ENCODE results near the gene LAMA3. TPM values are rescaled to one million over a fixed set of nuclear protein-coding genes. Genes with fewer than 3 reads are reported as not detected.

Gene LAMA3
- total RNA-seq, 1 donor from 2014 or later: 4.1 TPM

DNA sequence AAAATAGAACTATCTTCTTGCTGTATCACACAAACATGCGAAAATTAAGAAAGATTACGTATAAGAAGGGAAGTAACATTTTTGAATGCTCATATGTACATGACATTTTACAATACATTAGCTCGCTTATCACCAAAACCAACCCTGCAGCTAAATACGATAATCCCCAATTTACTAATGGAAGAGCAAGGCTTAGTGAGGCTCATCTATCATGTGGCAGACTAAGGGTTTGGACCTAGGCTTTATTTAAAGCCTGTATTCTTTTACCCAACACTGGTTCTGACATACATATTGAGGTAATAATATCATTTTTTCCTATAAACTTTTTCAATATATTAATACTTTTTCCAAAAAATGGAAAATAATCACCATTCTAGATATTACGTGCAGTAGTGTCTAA is 208.5 kb downstream of the LAMA3 start:
- DNase-seq (ENCODE audit: missing footprints): no peak
- no peak for ATAC-seq
- intact Hi-C loops (cut with DNase I): no loop called here

DNA sequence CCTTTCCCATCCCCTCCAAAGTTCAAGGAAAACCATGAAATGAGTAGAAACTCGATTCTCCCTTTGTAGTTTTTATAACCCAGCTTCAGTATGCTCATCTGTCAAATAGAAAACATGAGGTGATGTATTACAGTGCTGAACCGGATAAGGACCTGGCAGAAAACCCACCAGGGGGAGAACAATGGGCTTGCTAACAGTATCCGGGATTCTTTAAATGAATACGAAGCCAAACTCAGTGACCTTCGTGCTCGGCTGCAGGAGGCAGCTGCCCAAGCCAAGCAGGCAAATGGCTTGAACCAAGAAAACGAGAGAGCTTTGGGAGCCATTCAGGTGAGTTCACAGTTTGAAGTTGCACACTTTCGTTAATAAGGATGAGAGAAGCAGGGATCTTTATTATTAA is 211.7 kb downstream of the LAMA3 start:
- DNase-seq (ENCODE audit: missing footprints) (no peak), ATAC-seq (no peak)
- intact Hi-C loops (cut with DNase I): no loop called here

DNA sequence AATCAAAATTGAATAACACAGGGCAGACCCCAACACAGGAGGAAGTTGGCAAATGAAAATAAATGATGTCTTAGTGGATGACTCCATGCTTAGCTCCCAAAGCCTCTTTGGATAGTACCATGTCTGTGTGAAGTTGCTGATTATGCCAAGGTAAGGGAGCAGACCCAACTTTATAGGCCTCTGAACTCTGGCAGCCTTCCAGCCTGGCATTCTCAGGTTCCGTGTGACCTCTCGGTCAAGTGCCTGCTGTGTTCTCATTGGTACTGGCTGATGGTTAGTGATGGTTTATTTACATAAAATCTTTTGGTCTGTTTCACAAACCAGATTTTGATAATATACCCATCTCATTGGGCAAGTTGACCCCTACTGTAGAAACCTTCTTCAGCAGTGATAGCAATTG is 213.1 kb downstream of the LAMA3 start:
- DNase-seq (ENCODE audit: missing footprints): no peak
- ATAC-seq: no peak
- intact Hi-C loops (cut with DNase I): no loop called here

- peak; percentile 83 for ATAC-seq
- no peak for DNase-seq (ENCODE audit: missing footprints)
- intact Hi-C loops (cut with DNase I): no loop called here
These were observed 214.7 kb downstream of the LAMA3 start for GRCh38 chr18:23903971-23904370.

GRCh38 chr18:23906658-23907057 is 217.4 kb downstream of the LAMA3 start:
- intact Hi-C loops (cut with DNase I): no loop called here
- DNase-seq (ENCODE audit: missing footprints): no peak
- no peak for ATAC-seq

DNA sequence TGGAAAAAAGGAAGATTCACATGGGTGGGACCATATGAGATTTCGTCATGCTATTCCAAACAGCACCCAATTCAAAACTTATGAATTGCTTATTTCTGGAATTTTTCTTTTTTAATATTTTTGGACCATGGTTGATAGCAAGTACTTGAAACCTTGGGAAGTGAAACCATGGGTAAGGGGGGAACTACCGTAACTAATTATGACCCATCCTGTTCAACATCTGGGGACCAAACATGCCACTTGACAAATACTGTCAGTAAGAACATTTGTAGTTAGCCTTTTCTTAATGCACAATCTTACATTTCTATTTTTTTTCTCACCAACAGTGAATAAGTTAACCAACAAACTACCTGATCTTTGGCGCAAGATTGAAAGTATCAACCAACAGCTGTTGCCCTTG is 219.6 kb downstream of the LAMA3 start:
- DNase-seq (ENCODE audit: missing footprints): no peak
- intact Hi-C loops (cut with DNase I): no loop called here
- no peak for ATAC-seq

DNA sequence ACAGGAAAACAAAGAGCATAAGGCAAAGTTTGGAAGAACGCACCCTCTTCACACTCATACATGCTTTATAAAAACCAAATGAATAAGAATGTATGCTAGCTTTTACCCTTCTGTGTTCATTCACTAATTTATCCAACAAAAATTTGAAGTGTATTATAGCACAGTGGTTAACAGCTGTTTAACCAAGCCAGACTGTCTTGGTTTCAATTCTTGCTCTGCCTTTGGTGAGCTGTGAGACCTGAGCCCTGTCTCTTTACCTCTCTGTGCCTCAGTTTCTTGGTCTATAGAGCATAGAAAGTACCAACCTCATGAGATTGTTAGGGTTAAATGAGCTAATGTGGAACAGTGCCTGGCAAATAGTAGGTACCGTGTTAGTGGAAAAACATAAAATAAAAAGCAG is 220.8 kb downstream of the LAMA3 start:
- no peak for ATAC-seq
- DNase-seq (ENCODE audit: missing footprints): no peak
- intact Hi-C loops (cut with DNase I): no loop called here

DNA sequence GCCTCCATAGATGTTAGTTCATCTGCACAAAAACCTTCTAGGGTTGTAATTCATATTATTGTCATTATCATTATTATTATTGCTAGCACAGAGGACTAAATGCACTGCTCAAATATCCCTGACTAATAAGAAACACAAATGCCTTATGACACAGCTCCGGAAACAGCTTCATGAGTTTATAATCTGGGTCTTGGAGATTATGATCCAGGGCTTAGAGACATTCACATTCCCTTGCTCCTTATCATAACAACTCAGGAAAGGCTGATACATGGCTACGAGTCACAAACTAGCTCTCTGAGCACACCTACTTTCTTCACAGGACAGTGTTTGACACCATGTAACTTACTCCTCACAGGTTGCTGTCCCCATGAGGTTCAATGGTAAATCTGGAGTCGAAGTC is 223.1 kb downstream of the LAMA3 start:
- intact Hi-C loops (cut with DNase I): no loop called here
- DNase-seq (ENCODE audit: missing footprints): no peak
- no peak for ATAC-seq

DNA sequence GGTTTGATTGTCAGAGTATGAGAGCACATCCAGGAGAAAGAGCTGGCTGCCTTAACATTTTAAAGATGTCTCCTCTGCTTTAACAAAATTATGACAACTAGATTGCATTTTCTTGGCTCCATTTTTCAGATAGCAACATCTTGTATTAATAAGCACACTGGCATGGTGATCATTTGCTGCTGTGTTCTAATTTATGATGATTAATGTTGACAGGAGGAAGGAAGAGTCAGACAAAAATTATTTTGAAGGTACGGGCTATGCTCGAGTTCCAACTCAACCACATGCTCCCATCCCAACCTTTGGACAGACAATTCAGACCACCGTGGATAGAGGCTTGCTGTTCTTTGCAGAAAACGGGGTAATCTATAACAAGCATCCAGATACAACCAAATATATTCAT is 227.1 kb downstream of the LAMA3 start:
- intact Hi-C loops (cut with DNase I): loop anchor here (5.0 kb wide), 1 partner anchor 104 kb away; no protein-coding TSS in a partner anchor
- ATAC-seq: no peak

GRCh38 chr18:23918395-23919032 is 229.3 kb downstream of the LAMA3 start:
- intact Hi-C loops (cut with DNase I): loop anchor here (5.0 kb wide), 1 partner anchor 106 kb away; no protein-coding TSS in a partner anchor

More for the DNA sequence above, 227.1 kb downstream of the LAMA3 start:
- no peak for DNase-seq (ENCODE audit: missing footprints)

DNA sequence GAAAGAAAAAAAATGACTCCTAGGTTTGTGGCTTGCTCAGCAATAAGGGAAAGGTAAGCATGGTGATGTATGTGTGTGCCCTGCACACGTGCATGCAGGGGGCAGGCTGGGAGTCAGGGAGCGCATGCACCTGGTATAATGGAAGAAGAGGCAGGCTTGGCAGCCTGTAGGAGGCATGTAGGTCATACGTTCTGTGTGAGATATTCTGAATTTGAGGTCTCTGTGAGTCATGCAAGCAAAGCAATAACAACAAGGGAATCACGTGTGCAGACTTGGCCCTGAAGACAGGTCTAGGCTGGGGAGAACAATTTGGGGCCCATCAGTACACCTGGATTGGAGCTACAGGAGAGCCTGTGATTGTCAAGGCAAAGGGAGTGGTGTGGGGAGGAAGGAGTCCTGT is 230.8 kb downstream of the LAMA3 start:
- DNase-seq (ENCODE audit: missing footprints): no peak
- no peak for ATAC-seq
- intact Hi-C loops (cut with DNase I): no loop called here

More at GRCh38 chr18:23918395-23919032, 229.3 kb downstream of the LAMA3 start:
- DNase-seq (ENCODE audit: missing footprints) (peak; percentile 75), ATAC-seq (peak; percentile 71)

DNA sequence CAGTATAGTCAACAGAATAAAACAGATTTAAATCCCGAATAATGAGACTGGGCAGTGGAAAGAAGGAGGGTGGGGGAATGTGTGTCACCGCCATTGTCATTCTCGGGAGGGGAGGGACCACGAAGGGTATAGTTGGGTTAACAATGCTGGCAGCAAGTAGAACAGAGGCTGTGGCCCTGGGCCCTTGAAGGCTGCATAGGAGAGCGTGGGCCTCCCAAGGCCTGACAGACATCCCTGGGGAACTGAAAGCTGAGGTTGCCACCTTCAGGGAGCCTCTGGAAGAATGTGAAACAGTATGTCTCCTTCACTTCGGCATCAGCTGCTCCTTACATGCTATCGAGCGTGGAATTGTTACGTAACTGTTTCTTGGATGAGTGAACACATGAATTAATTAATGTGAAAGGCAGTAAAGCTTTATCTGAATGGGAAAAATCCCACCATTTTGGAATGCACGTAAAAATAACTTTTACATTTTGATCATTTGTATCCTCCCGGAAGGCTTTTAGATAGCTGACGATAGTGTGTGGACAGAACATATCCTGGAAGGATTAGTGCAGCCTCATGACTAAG is 232.5 kb downstream of the LAMA3 start:
- intact Hi-C loops (cut with DNase I): no loop called here
- DNase-seq (ENCODE audit: missing footprints): no peak
- no peak for ATAC-seq

DNA sequence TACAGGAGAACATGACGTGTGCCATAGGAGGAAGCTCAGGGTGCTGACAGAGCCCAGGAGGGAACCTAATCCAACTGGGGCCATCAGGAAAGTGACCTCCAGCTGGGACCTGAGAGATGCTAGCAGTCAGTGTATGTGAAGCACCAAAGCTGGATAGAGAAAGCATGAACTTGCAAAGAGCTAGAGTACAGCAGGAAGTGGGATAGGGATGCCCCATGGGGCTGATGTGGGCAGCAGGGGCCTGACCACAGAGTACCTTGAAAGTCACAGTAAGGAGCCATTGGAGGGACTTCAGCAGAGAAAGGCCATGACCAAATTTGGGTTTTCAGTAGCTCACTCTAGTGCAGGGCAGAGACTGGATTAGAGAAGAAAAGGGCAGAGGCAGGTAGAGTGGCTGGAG is 233.7 kb downstream of the LAMA3 start:
- ATAC-seq (no peak), DNase-seq (ENCODE audit: missing footprints) (no peak)
- intact Hi-C loops (cut with DNase I): no loop called here

DNA sequence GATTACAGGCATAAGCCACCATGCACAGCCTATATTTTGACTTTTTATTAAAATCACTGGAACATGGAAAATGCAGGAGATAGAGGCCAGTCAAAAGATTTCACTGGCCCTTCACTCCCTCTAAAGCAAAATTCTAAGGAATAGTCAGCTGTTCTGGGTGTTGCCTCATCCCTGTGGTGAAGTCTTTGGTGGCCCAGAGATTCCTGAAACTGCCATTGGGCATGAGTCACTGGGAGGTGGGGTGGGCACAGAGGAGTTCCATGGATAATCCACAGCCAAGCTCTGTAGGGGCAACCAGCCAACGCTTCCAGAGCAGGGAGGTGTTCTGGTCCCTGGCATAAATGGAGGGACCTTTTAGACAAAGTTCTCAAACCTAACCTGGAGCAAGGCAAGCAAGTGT is 235.6 kb downstream of the LAMA3 start:
- ATAC-seq (no peak), DNase-seq (ENCODE audit: missing footprints) (no peak)
- intact Hi-C loops (cut with DNase I): no loop called here

DNA sequence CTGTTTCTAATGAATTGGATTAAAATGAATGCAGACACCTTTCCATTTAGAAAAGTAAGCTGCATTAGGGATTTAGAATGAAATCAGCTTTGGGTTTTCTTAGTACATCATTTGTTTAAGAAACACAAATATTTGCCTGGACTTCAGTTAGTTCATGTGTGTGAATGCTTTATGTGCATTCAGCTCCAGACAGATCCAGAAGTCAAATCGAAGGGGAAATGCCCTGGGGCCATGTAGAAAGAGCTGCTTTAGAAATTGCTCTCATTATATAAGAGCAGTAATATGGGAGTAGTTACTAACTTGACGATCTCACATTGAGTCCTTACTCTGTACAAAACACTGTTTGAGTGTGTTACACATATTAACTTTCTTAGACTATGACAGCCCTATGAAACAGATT is 237.3 kb downstream of the LAMA3 start:
- no peak for ATAC-seq
- intact Hi-C loops (cut with DNase I): no loop called here

DNA sequence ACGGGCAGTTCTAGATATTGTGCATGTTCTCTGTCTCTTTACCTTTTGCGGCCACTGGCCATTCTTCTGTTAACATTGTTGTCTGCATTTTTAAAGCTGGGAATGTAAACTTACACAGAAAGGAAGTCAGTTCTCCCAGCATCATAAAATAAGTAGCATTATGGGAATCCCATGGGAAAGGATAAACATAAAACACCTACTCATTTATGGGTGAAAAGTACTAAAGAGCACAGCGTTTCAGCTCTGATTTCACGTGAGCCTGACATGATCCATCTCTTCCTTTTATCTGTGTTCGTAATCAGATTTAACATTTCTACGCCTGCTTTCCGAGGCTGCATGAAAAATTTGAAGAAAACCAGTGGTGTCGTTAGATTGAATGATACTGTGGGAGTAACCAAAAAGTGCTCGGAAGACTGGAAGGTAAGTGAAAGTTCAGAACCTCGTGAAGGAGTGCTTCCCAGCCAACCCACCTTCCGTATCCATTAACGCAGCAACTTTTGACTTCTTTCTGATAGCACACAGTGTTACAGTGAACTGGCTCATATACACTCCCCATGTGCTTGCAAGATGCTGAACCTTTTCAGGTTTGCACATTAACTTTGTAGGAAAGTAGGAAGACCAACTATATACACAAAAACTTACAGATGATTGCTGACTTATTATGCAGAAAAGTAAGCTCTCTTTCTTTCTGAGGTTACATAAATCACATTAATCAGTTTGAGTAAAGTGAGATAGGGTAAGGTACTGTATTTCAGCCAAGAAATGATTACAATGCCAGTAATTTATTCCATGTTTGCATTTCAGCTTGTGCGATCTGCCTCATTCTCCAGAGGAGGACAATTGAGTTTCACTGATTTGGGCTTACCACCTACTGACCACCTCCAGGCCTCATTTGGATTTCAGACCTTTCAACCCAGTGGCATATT is 238.8 kb downstream of the LAMA3 start:
- DNase-seq (ENCODE audit: missing footprints) (no peak), ATAC-seq (no peak)
- intact Hi-C loops (cut with DNase I): no loop called here

More for the DNA sequence above, 237.3 kb downstream of the LAMA3 start:
- no peak for DNase-seq (ENCODE audit: missing footprints)

- ATAC-seq (no peak), DNase-seq (ENCODE audit: missing footprints) (no peak)
- intact Hi-C loops (cut with DNase I): no loop called here
These were observed 240.2 kb downstream of the LAMA3 start for GRCh38 chr18:23929362-23929930.

- ATAC-seq (no peak), DNase-seq (ENCODE audit: missing footprints) (no peak)
- intact Hi-C loops (cut with DNase I): no loop called here
These were observed 240.7 kb downstream of the LAMA3 start for GRCh38 chr18:23930002-23930401.

GRCh38 chr18:23932385-23933067 is 243.3 kb downstream of the LAMA3 start:
- ATAC-seq (no peak), DNase-seq (ENCODE audit: missing footprints) (no peak)
- intact Hi-C loops (cut with DNase I): no loop called here
